Stimulated activated naive CD4-positive, alpha-beta T cell (primary cell): ENCODE data around the gene CCDC57.
"Not testable (repeated sequence)": the region's sequence is repeated elsewhere in the genome, so short reads cannot be mapped to it uniquely, and the experiment has no call there.

ENCODE experiments used
- DNase-seq, 6 experiments: peaks; one replicate each; lab custom pipeline; 2025; lab: John Stamatoyannopoulos, UW

CCDC57 gene

GRCh38 chr17:82212331-82213250, at the start of gene CCDC57:
Gene CCDC57, minus strand, starts transcription at chr17:82212842. Its CDS starts 10,898 bp downstream, at chr17:82201944.
- DNase-seq = peak in 5 of 6 experiments; percentile 14 to 52 (median 30)

GRCh38 chr17:82262344-82262743, 49.7 kb upstream of the CCDC57 start:
- no peak for DNase-seq

- not testable (repeated sequence) for DNase-seq
Observed at GRCh38 chr17:82259972-82260961, 47.6 kb upstream of the CCDC57 start.

- no peak for DNase-seq
Observed at GRCh38 chr17:82258555-82258954, 45.9 kb upstream of the CCDC57 start.

GRCh38 chr17:82257473-82257872, 44.8 kb upstream of the CCDC57 start:
- peak in 4 of 6 experiments; percentile 8 to 34 (median 24) for DNase-seq

GRCh38 chr17:82256242-82256885, 43.7 kb upstream of the CCDC57 start:
- no peak for DNase-seq

- no peak for DNase-seq
Observed at GRCh38 chr17:82255402-82255972, 42.8 kb upstream of the CCDC57 start.

- not testable (repeated sequence) for DNase-seq
Observed at GRCh38 chr17:82254746-82255145, 42.1 kb upstream of the CCDC57 start.

- DNase-seq = not testable (repeated sequence)
Observed at GRCh38 chr17:82254096-82254495, 41.5 kb upstream of the CCDC57 start.

- no peak for DNase-seq
Observed at GRCh38 chr17:82253179-82253544, 40.5 kb upstream of the CCDC57 start.

GRCh38 chr17:82252511-82253178, 40.0 kb upstream of the CCDC57 start:
- DNase-seq = no peak

GRCh38 chr17:82250868-82251500, 38.3 kb upstream of the CCDC57 start:
- DNase-seq = no peak

- DNase-seq = no peak
Observed at GRCh38 chr17:82249896-82250581, 37.4 kb upstream of the CCDC57 start.

GRCh38 chr17:82248815-82249674, 36.4 kb upstream of the CCDC57 start:
- DNase-seq = no peak

- DNase-seq = no peak
Observed at GRCh38 chr17:82247856-82248671, 35.4 kb upstream of the CCDC57 start.

- DNase-seq = no peak
Observed at GRCh38 chr17:82247182-82247823, 34.7 kb upstream of the CCDC57 start.

GRCh38 chr17:82246365-82247181, 33.9 kb upstream of the CCDC57 start:
- no peak for DNase-seq
